RWPE2 (cell line): Measurements from ENCODE around the gene URB2.

ENCODE experiments used
- ATAC-seq: fragments of 200-7000 bp; cut with Tn5 transposase; 3 replicates; pipeline ENCODE4 v1.9.1; 2021; ENCODE audit warnings: low read depth
- DNase-seq: peaks from one replicate; pipeline ENCODE4 v3.0.0-alpha.2; 2020; ENCODE audit warnings: low spot score
- H3K27ac ChIP-seq: fragments of 450-650 bp; 2 replicates; pipeline ENCODE4 v1.5.1; 2017; ENCODE audit warnings: mild to moderate bottlenecking; ENCODE audit not compliant: poor library complexity, severe bottlenecking
- H3K27me3 ChIP-seq: fragments of 250-450 bp; sonication (Bioruptor Pico); 2 replicates; pipeline ENCODE4 v1.5.1; 2021; ENCODE audit warnings: mild to moderate bottlenecking, moderate library complexity; ENCODE audit not compliant: insufficient read depth, poor library complexity, severe bottlenecking
- H3K36me3 ChIP-seq: fragments of 250-450 bp; sonication (Bioruptor Pico); 2 replicates; pipeline ENCODE4 v1.5.1; 2020; ENCODE audit warnings: low read depth, mild to moderate bottlenecking, moderate library complexity
- H3K4me1 ChIP-seq: fragments of 250-450 bp; sonication (Bioruptor Pico); 2 replicates; pipeline ENCODE4 v1.5.1; 2021; ENCODE audit warnings: mild to moderate bottlenecking, moderate library complexity; ENCODE audit not compliant: insufficient read depth, poor library complexity, severe bottlenecking
- H3K4me3 ChIP-seq: fragments of 250-450 bp; sonication (Bioruptor Pico); 2 replicates; pipeline ENCODE4 v1.5.1; 2021; ENCODE audit warnings: mild to moderate bottlenecking, moderate library complexity; ENCODE audit not compliant: severe bottlenecking
- H3K9me3 ChIP-seq: fragments of 250-450 bp; sonication (Bioruptor Pico); 2 replicates; pipeline ENCODE4 v1.5.1; 2021; ENCODE audit warnings: mild to moderate bottlenecking, moderate library complexity; ENCODE audit not compliant: severe bottlenecking
- CTCF ChIP-seq: fragments of 450-650 bp; IDR thresholded peaks from one replicate; pipeline ENCODE4 v1.5.1; 2017; ENCODE audit warnings: mild to moderate bottlenecking, moderate library complexity; ENCODE audit not compliant: poor library complexity, severe bottlenecking

URB2 gene

GRCh38 chr1:229669333-229669732 lies 43.3 kb downstream of the URB2 start:
- Histone ChIP-seq H3K36me3 (no peaks in the 10 kb centered on the region), H3K27me3 (no peaks in the 10 kb centered on the region), H3K4me1 (no peaks in the 10 kb centered on the region), H3K4me3 (no peak overlapping the region), H3K9me3 (no peaks in the 10 kb centered on the region), H3K27ac (no peak overlapping the region)
- no peak for TF ChIP-seq CTCF
- no peak for ATAC-seq
- no peak for DNase-seq

DNA sequence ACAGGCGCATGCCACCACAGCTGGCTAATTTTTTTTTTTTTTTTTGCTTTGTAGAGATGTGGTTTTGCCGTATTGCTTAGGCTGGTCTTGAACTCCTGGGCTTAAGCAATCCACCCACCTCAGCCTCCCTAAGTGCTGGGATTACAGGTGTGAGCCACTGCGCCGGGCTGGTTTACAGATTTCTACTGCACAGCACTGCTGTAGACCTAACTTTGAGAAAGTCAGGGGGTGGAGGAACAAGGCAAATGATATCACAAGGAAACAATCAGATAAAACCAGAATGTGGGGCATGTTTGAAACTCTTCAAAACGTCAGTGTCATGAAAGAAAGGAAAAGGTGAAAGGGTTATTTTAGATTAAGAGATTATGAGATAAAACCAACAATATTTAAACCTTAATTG lies 45.3 kb downstream of the URB2 start:
- ATAC-seq (no peak), DNase-seq (no peak)
- no peak overlapping the region for H3K4me3 ChIP-seq
- TF ChIP-seq CTCF = no peak
- H3K36me3 ChIP-seq = no peaks in the 10 kb centered on the region
- no peaks in the 10 kb centered on the region for H3K9me3 ChIP-seq
- no peak overlapping the region for H3K27ac ChIP-seq
- no peaks in the 10 kb centered on the region for H3K4me1 ChIP-seq
- H3K27me3 ChIP-seq = no peaks in the 10 kb centered on the region

DNA sequence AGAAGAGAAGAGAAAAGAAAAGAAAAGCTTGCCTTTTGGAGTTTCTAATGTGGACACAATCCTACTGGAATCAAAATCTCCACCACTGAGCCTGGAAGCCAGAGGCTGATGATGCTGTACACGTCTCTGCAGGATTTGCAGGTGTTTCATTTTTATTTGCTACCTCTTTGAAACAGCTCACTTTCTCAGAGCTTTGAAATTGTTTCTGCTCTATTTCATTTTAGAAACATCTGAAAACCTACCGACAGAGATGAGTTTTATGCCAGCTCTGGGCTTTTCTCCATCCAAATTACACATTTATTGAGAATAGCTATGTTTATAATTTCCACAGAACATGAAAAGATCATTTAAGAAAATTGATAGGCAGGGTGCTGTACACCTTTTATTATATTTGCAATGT lies 46.2 kb downstream of the URB2 start:
- no peaks in the 10 kb centered on the region for H3K9me3 ChIP-seq
- H3K4me1 ChIP-seq = no peaks in the 10 kb centered on the region
- DNase-seq (no peak), ATAC-seq (no peak)
- H3K27ac ChIP-seq = no peak overlapping the region
- no peaks in the 10 kb centered on the region for H3K36me3 ChIP-seq
- TF ChIP-seq CTCF = no peak
- no peaks in the 10 kb centered on the region for H3K27me3 ChIP-seq
- no peak overlapping the region for H3K4me3 ChIP-seq

DNA sequence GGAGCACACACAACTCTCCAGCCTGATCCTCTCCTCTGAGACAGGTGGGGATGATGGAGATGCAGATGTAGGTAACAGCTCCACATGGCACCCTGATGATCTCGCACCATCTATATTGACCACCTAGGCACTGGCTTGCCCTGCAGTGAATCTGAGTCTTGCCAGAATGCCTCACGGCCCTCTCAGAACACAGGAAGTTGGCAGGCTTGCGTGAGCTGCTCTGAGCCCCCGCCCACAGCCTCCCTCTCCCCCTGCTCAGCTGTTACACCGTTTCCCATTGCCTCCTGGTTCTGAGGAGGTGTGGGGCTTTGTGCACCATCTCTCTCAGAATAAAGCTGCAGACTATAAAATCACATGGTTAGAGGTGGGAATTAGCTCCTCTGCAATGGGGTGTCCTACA lies 48.0 kb downstream of the URB2 start:
- Histone ChIP-seq H3K4me1 (no peaks in the 10 kb centered on the region), H3K9me3 (no peaks in the 10 kb centered on the region), H3K27ac (no peak overlapping the region), H3K36me3 (no peaks in the 10 kb centered on the region), H3K27me3 (no peaks in the 10 kb centered on the region), H3K4me3 (no peak overlapping the region)
- ATAC-seq (no peak), DNase-seq (no peak)
- no peak for TF ChIP-seq CTCF

DNA sequence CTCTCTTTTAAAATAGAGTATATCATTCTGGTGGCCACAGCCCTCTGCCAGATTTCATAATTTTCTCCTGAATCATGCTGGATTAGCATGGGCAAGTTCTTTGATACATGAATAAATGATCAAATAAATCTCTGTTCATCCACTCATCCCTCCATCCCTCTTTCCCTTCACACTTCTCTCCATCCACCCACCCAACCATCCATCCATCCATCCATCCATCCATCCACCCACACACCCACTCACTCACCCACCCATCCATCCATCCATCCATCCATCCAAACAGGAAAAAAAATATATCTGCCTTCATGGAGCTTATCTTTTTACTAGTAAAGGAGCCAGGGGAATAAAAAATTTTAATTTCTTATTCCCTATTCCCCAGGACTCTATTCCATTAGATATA lies 49.3 kb downstream of the URB2 start:
- no peak for ATAC-seq
- no peaks in the 10 kb centered on the region for H3K27me3 ChIP-seq

More for the DNA sequence above, 49.3 kb downstream of the URB2 start:
- no peak overlapping the region for H3K4me3 ChIP-seq
- no peak for DNase-seq
- no peak for TF ChIP-seq CTCF
- H3K36me3 ChIP-seq = no peaks in the 10 kb centered on the region
- H3K9me3 ChIP-seq = no peaks in the 10 kb centered on the region
- H3K27ac ChIP-seq = no peak overlapping the region
- H3K4me1 ChIP-seq = no peaks in the 10 kb centered on the region
